ENCODE data around the gene TSPAN7.

The TSPAN7 gene

DNA sequence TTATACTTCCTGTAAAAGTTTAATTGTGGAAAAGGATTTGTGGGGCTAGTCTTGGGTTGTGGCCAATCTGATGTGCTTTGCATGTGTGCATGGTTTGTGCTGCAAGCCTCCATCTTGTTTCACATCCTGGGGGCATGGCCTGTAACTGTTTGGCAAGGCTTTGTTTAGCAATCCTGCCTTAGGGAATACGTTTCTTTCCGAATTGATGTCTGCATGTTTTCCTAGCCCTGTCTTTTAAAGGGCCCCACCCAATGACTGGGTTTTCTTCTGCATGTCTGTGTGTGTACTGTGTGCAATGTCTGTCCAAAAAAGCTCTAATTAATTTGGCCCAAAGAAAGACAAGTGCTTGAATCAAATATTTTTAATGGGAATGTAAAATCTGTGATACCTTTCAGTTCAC, 165.3 kb downstream of the TSPAN7 start:
- no peak overlapping the region for H3K9ac ChIP-seq (ENCODE audit: low read length)
- H3K4me3 ChIP-seq (ENCODE audit: low read depth, low read length, poor library complexity, severe bottlenecking), result no peak overlapping the region
- H2AFZ ChIP-seq (ENCODE audit: low read length), result no peak overlapping the region
- H3F3A ChIP-seq (ENCODE audit: insufficient read depth, low read length), result no peaks in the 10 kb centered on the region
- no peak overlapping the region for H3K4me2 ChIP-seq (ENCODE audit: low read length)
- H3K79me2 ChIP-seq (ENCODE audit: insufficient read depth, low read length), result no peaks in the 10 kb centered on the region
- TF ChIP-seq, protein P1, sequence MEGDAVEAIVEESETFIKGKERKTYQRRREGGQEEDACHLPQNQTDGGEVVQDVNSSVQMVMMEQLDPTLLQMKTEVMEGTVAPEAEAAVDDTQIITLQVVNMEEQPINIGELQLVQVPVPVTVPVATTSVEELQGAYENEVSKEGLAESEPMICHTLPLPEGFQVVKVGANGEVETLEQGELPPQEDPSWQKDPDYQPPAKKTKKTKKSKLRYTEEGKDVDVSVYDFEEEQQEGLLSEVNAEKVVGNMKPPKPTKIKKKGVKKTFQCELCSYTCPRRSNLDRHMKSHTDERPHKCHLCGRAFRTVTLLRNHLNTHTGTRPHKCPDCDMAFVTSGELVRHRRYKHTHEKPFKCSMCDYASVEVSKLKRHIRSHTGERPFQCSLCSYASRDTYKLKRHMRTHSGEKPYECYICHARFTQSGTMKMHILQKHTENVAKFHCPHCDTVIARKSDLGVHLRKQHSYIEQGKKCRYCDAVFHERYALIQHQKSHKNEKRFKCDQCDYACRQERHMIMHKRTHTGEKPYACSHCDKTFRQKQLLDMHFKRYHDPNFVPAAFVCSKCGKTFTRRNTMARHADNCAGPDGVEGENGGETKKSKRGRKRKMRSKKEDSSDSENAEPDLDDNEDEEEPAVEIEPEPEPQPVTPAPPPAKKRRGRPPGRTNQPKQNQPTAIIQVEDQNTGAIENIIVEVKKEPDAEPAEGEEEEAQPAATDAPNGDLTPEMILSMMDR (IDR thresholded peaks at IDR 0.05; ENCODE audit: low read length), result no peak
- TF ChIP-seq EZH2 (IDR thresholded peaks at IDR 0.05; ENCODE audit: borderline replicate concordance, low read length), result no peak
- no peaks in the 10 kb centered on the region for H4K20me1 ChIP-seq (ENCODE audit: insufficient read depth, low read length)
- no peaks in the 10 kb centered on the region for H3K27me3 ChIP-seq (ENCODE audit: insufficient read depth, low read length)
- no peaks in the 10 kb centered on the region for H3K4me1 ChIP-seq (ENCODE audit: insufficient read depth, low read length, severe bottlenecking)
- no peak overlapping the region for H3K27ac ChIP-seq (ENCODE audit: low read depth, low read length, poor library complexity, severe bottlenecking)
- no peaks in the 10 kb centered on the region for H3K9me2 ChIP-seq (ENCODE audit: low read depth, low read length)
- H3K9me3 ChIP-seq (ENCODE audit: low read length), result no peaks in the 10 kb centered on the region
- no peaks in the 10 kb centered on the region for H3K36me3 ChIP-seq (ENCODE audit: insufficient read depth, low read length)

DNA sequence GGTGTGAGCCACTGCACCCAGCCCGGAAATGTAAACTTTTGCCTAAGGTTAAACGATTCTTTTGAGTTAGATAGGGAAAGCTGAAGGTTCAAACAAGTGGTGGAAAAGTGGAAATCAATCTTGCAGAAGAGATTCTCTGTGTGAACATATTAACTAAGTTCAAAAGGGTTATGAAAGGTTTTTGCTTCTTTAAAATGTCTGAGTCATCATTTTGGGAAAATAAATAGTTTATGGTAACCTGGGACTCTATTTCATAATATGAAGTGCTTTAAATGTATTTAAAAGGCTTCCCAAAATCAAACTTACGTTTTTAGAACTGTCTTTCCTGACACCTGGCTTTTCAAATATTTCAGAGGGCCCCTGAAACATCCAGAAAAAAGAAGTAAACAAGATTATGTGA, 166.3 kb downstream of the TSPAN7 start:
- Histone ChIP-seq H3K4me1 (ENCODE audit: insufficient read depth, low read length, severe bottlenecking) (no peaks in the 10 kb centered on the region), H3K4me3 (ENCODE audit: low read depth, low read length, poor library complexity, severe bottlenecking) (no peak overlapping the region)
- no peak for TF ChIP-seq EZH2 (IDR thresholded peaks at IDR 0.05; ENCODE audit: borderline replicate concordance, low read length)
- TF ChIP-seq, protein P1 (IDR thresholded peaks at IDR 0.05; ENCODE audit: low read length), result no peak

DNA sequence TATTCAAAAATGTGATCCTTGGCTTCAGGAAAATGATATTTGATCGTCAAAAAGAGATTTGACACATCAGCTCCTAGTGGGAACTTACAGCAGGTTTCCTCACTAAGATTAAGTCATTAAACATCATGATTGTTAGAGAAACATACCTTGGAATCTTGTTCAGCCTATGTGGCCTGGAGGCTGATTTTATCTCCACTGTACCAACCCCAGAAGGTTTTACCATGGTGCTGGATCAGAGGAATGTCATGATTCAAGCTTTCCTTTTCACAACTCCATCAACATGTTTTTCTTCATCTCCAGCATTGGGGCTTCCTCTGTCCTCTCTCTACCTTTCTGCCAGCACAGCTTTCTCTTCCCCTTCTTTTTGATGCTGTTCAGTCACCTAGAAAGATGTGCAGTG, 171.5 kb downstream of the TSPAN7 start:
- Histone ChIP-seq H4K20me1 (ENCODE audit: insufficient read depth, low read length) (no peaks in the 10 kb centered on the region), H3K36me3 (ENCODE audit: insufficient read depth, low read length) (no peaks in the 10 kb centered on the region), H3K27me3 (ENCODE audit: insufficient read depth, low read length) (no peaks in the 10 kb centered on the region), H3K4me3 (ENCODE audit: low read depth, low read length, poor library complexity, severe bottlenecking) (no peak overlapping the region), H3K9ac (ENCODE audit: low read length) (no peak overlapping the region), H3K9me2 (ENCODE audit: low read depth, low read length) (no peaks in the 10 kb centered on the region), H2AFZ (ENCODE audit: low read length) (no peak overlapping the region), H3K27ac (ENCODE audit: low read depth, low read length, poor library complexity, severe bottlenecking) (no peak overlapping the region), H3K4me2 (ENCODE audit: low read length) (no peak overlapping the region), H3F3A (ENCODE audit: insufficient read depth, low read length) (no peaks in the 10 kb centered on the region), H3K79me2 (ENCODE audit: insufficient read depth, low read length) (no peaks in the 10 kb centered on the region), H3K9me3 (ENCODE audit: low read length) (no peaks in the 10 kb centered on the region), H3K4me1 (ENCODE audit: insufficient read depth, low read length, severe bottlenecking) (no peaks in the 10 kb centered on the region)
- no peak for TF ChIP-seq EZH2 (IDR thresholded peaks at IDR 0.05; ENCODE audit: borderline replicate concordance, low read length)
- TF ChIP-seq, protein P1 (IDR thresholded peaks at IDR 0.05; ENCODE audit: low read length), result no peak

More for the DNA sequence above, 166.3 kb downstream of the TSPAN7 start:
- H3K9me3 ChIP-seq (ENCODE audit: low read length), result no peaks in the 10 kb centered on the region
- no peaks in the 10 kb centered on the region for H3K27me3 ChIP-seq (ENCODE audit: insufficient read depth, low read length)
- no peak overlapping the region for H2AFZ ChIP-seq (ENCODE audit: low read length)
- no peaks in the 10 kb centered on the region for H3F3A ChIP-seq (ENCODE audit: insufficient read depth, low read length)
- no peaks in the 10 kb centered on the region for H3K36me3 ChIP-seq (ENCODE audit: insufficient read depth, low read length)
- no peaks in the 10 kb centered on the region for H4K20me1 ChIP-seq (ENCODE audit: insufficient read depth, low read length)
- no peaks in the 10 kb centered on the region for H3K9me2 ChIP-seq (ENCODE audit: low read depth, low read length)
- no peak overlapping the region for H3K9ac ChIP-seq (ENCODE audit: low read length)
- H3K4me2 ChIP-seq (ENCODE audit: low read length), result no peak overlapping the region
- H3K27ac ChIP-seq (ENCODE audit: low read depth, low read length, poor library complexity, severe bottlenecking), result no peak overlapping the region
- H3K79me2 ChIP-seq (ENCODE audit: insufficient read depth, low read length), result no peaks in the 10 kb centered on the region
